ENCODE data around the gene SPRED1.

Gene SPRED1

GRCh38 chr15:38252481-38253350 is at the start of gene SPRED1:
Gene SPRED1, plus strand, starts transcription at chr15:38252836. Its CDS starts 350 bp downstream, at chr15:38253186.
- peak; percentile 13 for DNase-seq

DNA sequence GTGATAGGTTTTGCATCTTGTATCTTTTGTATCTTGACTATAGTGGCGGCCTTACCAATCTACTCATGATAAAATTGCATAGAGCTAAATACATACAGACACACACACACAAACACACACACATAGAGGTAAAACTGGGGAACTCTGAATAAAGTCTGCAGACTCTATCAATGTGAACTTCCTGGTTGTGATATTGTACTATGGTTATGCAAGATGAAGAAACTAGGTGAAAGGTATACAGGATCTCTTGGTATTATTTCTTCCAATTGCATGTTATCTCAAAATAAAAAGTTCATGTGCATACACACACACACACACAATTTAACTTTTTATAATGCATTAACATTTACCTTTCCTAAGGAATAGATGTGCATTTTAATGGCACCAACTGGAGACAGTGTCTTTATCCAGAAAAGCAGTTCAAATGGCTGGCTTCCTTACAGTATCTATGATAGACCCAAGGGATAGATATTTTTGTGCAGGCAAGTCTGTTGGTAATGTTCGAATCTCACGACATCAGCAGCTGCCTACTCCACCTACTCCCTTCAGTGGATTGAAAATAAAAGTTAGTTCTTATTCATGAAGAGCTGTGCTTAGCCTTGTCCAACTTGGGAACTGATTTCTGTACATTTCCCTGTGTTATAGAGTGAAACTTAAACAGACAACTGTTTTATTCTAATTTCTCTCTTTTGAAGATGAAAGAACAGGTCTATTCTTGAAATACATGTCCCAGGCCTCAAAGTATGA is 46.9 kb upstream of the SPRED1 start:
- no peak for DNase-seq

- DNase-seq: no peak
Measured at GRCh38 chr15:38207621-38208020, 45.0 kb upstream of the SPRED1 start.

GRCh38 chr15:38208206-38208605 is 44.4 kb upstream of the SPRED1 start:
- no peak for DNase-seq

GRCh38 chr15:38208779-38209178 is 43.9 kb upstream of the SPRED1 start:
- no peak for DNase-seq

- DNase-seq: no peak
Measured at GRCh38 chr15:38211249-38211648, 41.4 kb upstream of the SPRED1 start.

DNA sequence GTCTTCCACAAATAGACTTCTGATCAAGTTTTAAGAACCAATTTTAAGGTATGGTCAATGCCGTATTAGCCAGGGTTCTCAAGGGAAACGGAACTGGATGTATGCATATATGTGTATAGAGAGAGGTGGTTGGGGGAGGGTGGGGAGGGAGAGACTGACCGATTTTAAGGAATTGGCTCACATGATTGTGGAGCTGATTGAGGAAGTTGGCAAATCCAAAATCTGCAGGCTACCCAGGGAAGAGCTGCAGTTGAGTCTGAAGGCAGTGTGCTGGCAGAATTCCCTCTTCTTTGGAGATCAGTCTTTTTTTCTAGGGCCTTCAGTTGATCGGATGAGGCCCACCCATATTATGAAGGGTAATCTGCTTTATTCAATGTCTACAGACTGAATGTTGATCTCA is 40.8 kb upstream of the SPRED1 start:
- DNase-seq: no peak

DNA sequence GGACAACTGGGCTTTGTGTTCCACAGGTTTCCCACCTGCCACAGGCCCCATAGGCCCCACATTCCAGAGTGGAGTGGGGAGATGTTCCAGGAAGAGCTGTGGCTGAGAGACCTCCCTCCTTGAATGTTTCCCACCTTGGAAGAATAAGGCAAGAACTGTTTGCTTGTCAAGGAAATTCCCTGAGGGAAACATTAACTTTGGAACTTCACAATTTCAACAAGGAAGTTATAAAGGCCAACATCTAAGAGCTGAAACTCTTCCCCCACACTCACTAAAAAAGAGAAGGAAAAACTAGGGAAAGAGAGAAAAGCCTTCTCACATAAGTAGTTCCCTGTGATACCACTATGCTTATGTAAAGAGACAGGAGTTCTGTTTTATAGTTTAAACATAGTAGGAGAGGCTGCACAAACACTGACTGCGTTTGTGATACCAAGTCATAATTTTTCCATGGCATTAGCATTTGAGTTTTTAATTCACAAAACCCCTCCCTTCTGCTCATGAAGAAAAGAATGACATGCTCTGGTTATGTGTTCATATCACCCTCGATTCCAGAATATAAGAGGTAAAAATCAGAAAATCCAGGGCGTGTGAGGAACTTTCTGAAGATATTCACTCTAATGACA is 39.8 kb upstream of the SPRED1 start:
- DNase-seq: no peak

DNA sequence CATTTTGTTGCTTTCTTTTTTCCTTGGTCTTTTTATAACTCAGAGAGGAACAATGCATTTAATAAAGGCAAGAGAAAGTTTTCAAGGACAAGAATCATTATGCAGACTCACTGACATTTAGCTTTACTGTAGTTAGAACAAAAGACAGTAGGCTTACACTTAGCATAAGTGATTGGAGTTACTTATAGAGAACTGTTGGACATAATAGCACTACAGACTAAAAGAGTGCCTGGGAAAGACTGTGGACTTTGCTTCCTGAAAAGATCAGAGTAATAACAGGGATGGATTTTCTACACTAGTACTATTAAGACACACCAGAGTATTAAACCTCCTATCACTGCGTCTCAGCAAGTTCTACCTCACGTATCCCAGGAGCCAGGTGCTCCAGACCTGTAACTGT is 39.3 kb upstream of the SPRED1 start:
- no peak for DNase-seq

- no peak for DNase-seq
Measured at GRCh38 chr15:38215707-38216106, 36.9 kb upstream of the SPRED1 start.

DNA sequence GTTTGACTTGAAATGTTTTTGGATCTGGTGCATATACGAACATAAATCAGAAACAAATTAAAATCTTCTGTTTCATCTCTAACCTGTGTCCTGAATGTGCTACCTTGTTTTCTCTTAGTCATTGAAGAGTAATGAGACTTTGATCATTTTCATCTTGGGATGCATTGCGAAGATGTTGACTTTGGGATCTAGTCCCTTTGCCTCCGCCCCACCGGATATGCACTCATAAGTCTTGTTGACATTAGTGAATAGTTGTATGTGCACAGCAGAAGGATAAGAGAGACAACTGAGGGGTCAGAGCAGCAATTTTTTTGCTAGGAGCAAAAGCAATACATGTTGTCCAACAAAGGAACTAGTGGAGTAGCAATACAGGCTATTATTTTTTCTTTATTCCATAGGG is 35.9 kb upstream of the SPRED1 start:
- no peak for DNase-seq

GRCh38 chr15:38217191-38217595 is 35.4 kb upstream of the SPRED1 start:
- DNase-seq: no peak

DNA sequence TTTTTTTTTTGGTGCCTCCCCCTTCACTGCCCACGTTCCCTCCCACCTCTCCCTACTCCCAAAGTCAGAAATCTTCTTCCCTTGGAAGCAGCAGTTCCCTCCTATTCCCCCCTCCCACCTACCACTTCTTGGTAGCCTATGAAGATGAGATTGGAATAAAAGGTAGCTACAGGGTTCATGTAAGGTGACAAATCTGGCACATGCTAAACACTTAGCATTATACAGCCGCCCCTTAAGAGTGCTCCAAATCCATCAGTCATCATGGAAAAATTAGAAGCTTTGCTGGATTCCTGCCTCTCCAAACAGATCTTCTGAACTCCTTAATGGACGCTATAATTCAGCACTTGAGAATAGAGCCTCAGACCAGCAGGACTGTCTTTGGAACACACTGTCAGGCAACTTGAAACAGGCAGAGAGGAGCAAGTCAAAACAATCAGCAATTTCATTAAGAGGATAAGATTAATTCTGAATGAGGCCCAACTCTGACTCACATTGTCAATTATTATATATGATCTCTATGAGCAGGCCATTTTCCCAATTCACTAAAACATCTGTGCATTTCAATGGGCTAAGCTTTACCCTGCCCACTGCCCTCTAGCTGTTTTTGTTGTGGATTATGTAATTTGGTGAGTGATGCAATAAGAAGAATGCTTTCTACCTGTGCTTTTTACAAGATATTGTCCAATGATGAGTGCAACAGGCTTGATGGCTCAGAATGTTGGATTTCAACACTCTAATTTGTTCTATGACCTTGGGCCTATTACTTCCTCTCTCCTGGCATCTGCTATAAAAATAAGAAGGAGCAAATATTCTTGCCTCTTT is 34.6 kb upstream of the SPRED1 start:
- DNase-seq: no peak

- no peak for DNase-seq
Measured at GRCh38 chr15:38220606-38221273, 31.9 kb upstream of the SPRED1 start.

GRCh38 chr15:38224486-38224885 is 28.1 kb upstream of the SPRED1 start:
- no peak for DNase-seq

DNA sequence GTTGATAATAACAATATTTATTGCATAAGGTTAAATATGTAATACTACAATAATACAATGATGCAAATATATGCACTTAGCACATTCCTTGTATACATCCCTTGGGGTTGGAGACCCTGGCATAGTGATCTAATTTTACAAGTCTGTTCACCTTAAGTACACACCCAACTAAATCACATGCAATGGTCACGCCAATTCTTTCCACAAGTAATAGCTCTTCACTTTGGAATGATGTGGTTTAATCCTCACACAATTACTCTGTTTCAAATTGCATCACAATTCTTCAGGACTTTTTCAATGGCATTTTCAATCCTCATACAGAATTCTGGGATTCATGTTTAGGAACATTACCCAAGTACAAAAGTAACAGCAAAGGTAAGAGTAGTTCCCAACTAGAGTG is 27.3 kb upstream of the SPRED1 start:
- no peak for DNase-seq

DNA sequence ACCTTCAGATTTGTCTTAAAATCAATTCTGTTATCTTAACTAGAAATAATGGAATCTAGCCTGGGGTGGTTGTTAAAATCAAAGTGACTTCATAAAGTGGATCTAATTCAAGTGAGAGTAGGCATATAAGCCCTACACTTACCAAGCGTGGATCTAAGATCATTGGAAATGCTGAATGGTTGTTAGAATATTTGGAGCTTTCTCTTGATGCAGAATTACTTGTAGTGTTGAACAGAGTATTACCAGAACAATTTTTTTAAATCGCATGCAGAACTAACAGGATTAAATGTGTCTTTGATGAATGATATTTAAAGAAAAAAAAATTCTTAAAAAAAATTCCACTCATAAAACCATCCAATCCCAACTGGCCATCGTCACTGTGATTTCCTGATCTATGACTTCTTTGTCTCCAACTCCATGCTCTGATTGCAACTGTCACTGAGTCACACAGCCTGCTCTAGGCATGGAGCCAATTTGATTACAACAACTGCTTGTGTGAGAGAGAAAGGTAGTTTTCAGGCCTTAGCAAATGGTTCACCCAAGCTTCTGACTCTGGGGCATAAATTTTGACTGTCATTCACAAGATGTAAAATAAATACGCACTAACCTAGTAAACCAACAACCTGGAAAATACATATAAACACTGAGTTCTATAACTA is 25.9 kb upstream of the SPRED1 start:
- no peak for DNase-seq

- no peak for DNase-seq
Measured at GRCh38 chr15:38227941-38228340, 24.7 kb upstream of the SPRED1 start.

DNA sequence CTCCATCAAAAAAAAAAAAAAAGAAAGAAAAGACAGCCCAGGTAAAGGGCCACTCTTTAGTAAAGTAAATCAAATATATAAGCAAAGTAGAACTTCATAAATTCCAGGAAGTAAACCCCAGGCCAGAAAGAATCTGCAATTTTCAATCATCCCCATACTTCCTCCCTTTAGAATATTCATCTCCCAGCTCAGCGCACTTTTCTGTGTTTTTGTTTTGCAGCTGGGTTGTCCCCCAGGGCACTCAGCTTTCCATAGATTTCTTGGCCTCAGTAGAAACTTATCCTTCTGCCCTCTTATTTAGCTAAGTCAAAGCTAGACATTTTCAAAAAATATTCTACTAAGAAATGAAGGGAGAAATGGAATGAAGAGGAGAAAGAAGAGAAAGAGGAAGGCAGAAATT is 24.0 kb upstream of the SPRED1 start:
- DNase-seq: no peak

- no peak for DNase-seq
Measured at GRCh38 chr15:38229705-38230310, 22.8 kb upstream of the SPRED1 start.

- no peak for DNase-seq
Measured at GRCh38 chr15:38231436-38231835, 21.2 kb upstream of the SPRED1 start.

All from CD4-positive, alpha-beta T cell treated with Interleukin-17A for 1 hour (primary cell).